GM12872 (cell line): ENCODE results near the gene NOB1.

Experiments
- TF ChIP-seq, protein P1 (sequence below): IDR thresholded peaks from 3 replicates; pipeline ENCODE4 v1.5.1; 2011; ENCODE audit warnings: low read depth, mild to moderate bottlenecking, low read length, moderate library complexity; ENCODE audit not compliant: insufficient read depth

NOB1 gene

DNA sequence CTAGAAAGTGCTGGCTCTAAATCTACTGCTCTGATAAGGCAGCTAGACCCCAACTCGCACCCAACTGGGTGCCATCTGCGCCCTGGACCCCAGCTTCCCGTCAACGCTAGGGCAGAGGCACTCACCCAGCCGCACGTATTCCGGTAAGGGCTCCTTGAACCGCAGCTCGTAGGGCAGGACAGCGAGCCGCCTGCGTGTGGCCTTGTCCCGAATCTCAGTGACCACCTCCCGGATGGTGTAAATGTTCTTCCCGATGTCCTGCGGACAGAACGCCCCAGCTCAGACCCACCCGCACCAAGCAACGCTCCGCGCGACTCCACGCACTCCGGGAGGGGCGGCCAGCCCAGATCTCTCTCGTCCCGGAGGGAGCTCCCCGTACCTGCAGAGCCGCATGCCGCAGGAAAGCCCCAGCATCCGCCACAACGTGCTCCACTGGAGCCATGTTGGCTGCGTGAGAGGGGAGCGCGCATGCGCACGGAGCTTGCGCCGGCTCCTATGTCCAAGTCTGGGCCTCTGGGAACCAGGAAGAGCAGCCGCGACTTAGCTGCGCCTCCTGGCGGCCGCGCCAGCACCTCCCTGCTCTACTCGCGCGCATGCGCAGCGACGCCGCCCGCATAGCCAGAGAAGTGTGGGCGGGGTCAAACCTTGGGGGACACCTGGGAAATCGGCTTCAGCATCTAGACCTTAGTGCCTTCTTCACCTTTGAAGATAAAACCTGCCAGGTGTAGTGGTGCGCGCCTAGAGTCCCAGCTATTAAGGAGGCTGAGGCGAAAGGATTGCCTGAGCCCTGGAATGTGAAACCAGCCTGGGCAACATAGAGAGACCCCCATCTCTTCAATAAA lies at the start of gene NOB1:
Gene NOB1, minus strand, starts transcription at position 458 of the 842 bp plus-strand sequence. Its CDS starts 16 bp downstream, at position 442.
- TF ChIP-seq, protein P1, sequence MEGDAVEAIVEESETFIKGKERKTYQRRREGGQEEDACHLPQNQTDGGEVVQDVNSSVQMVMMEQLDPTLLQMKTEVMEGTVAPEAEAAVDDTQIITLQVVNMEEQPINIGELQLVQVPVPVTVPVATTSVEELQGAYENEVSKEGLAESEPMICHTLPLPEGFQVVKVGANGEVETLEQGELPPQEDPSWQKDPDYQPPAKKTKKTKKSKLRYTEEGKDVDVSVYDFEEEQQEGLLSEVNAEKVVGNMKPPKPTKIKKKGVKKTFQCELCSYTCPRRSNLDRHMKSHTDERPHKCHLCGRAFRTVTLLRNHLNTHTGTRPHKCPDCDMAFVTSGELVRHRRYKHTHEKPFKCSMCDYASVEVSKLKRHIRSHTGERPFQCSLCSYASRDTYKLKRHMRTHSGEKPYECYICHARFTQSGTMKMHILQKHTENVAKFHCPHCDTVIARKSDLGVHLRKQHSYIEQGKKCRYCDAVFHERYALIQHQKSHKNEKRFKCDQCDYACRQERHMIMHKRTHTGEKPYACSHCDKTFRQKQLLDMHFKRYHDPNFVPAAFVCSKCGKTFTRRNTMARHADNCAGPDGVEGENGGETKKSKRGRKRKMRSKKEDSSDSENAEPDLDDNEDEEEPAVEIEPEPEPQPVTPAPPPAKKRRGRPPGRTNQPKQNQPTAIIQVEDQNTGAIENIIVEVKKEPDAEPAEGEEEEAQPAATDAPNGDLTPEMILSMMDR: peak; percentile 99

DNA sequence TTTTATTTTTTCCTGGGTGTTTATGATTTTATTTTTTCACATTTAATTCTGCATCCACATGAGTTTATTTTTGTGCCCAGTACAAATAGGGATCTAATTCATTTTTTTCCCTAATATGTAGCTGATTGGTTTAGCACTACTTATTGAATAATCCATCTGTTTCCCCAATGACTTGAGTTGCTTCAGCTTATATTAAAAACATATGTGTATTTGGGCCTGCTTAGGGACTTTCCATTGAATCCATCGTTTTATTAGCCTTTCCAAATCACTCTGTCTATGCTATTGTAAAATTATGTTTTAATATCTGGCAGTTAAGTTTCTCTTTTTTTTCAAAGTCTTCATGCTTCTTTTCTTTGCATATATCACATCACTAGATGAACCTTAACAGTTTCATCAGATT lies 49.6 kb upstream of the NOB1 start:
- TF ChIP-seq, protein P1: no peak

DNA sequence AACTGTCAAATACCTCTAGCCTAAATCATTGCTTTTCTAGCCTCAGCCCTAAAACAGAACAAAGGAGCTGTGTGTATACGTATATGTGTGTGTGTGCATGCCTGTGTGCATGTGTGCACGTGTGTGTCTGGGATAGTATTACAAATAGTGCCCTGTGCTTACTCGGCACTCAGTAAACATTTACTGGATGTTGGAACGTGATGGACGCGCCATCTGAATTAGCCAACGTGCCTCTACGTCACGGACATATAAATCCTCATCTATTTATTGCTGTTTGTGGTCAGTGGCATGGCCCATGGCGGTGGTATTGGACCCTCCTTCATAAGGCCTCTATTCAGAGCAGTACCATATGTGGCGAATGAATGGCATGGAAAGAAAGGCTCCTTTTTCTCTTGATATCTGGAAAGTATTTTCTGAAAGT lies 44.9 kb upstream of the NOB1 start:
- TF ChIP-seq, protein P1: no peak

DNA sequence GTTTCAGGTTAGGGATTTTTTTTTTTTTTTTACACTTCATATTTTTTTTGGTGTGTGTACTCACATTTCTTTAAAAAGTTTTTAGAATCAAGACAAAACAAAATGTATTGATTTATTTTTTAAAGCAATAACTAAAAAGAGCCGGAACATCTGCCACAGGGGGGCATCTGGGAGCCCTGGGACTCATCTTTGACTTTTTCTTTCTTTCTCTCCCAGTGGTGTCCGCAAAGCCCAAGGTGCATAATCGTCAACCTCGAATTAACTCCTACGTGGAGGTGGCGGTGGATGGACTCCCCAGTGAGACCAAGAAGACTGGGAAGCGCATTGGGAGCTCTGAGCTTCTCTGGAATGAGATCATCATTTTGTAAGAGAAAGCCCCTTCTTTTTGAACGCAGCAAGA lies 43.7 kb upstream of the NOB1 start:
- TF ChIP-seq, protein P1: no peak

DNA sequence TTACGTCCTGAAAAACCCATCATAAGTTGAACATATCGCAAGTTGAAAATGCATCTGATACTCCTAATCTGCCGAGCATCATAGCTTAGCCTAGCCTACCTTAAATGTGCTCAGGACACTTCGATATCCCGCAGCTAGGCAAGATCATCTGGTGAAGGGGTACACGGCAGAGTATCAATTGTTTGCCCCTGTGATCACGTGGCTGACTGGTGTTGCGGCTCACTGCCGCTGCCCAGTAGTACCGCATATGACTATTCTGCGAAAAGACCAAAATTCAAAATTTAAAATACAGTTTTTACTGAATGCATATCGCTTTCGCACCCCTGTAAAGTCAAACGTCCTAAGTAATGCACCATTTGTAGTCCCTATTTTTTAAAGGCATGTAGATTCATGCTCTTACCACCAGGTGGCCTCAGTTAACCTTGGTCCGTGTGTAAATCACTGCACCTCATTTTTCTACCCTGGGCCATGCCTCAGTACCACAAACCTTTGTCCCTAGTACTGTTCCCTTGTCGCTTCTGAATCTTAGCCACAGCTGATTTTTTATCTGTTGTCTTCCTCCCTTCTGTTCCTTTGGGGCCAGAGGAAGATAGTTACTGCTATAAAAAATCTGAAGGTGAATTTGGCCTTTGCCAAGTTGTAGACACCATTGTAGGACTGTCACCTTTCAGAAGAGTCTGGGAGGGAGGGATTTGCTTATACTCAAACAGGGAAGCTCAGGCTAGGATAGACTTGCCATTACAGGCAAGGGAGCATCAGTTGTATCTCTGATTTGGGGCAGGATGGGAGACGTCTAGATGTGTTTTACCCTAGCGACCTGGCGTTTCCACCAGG lies 41.8 kb upstream of the NOB1 start:
- TF ChIP-seq, protein P1: peak; percentile 87

DNA sequence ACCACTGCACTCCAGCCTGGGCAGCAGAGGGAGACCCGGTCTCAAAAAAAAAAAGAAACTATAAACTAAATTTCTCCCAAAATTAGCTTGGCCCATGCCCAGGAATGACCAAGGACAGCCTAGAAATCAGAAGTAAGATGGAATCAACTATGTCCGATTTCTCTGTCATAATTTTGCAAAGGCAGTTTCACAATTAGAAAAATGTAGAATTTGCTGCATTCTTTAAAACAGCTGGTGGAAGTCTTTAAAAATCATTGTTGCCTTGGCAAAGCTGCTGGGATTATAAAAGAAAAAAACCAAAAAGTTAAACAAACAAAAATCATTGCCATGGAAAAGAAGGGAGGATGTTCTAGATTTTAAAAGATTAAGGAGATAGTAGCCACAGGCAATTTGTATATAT lies 39.8 kb upstream of the NOB1 start:
- TF ChIP-seq, protein P1: no peak

DNA sequence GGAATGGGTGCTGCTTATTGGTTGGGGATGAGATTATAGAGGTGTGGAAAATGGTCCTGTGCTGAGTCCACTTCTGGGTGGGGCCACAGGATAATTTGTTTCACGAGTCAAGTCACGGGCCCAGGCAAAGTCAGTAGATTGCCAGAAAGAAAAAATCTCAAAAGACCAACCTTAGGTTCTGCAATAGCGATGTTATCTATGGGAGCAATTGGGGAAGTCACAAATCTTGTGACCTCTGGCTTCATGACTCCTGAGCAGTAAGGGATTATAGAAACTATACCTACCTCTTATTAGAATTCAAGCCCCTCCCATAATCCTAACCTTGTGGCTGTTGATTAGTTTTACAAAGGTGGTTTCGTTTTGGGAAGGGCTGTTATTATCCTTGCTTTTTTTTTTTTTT lies 38.8 kb upstream of the NOB1 start:
- TF ChIP-seq, protein P1: no peak
